ENCODE data around the gene KCNQ1.

The KCNQ1 gene

DNA sequence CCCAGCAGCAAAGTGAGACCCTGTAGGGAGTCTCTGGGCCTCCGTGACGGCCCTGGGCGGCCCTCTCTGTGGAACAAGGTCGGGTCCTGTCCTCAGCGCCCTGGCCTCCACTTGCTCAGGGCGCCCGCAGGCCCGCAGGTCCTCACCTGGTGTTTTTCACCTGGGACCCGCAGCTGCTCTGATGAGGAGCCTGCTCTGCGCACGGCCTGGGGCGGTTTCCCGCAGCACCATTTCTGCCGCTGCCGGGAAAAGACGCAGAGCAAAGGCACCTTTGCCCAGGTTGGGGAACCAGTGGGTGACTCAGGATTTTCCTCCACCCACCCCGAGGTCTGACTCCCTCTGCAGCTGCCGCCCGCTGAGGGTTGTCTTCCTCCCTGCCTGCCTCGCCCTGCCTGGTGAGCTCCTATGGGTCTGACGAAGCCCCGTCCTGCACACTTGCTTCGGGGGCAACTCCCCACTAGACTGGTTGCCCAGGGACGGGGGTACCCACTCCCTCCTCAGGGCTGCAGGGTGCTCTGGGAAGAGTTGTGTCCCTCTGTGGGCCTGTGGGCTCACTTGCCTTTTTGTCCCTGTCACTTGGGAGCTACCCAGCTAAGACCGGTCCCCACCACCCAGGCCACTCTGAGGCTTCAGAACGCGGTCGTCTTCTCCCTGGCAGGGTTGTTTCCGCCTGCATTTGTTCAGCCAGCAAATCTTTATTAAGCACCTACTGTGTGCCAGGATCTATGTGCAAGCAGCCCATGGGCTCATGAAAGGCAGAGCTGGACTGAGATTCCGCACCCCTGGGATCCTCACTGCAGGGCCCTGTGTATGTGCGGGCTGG, 89.5 kb downstream of the KCNQ1 start:
- DNase-seq: peak; percentile 4
- H3K27me3 ChIP-seq: no peaks in the 10 kb centered on the region
- H3K36me3 ChIP-seq: no peaks in the 10 kb centered on the region
- TF ChIP-seq, protein P1, sequence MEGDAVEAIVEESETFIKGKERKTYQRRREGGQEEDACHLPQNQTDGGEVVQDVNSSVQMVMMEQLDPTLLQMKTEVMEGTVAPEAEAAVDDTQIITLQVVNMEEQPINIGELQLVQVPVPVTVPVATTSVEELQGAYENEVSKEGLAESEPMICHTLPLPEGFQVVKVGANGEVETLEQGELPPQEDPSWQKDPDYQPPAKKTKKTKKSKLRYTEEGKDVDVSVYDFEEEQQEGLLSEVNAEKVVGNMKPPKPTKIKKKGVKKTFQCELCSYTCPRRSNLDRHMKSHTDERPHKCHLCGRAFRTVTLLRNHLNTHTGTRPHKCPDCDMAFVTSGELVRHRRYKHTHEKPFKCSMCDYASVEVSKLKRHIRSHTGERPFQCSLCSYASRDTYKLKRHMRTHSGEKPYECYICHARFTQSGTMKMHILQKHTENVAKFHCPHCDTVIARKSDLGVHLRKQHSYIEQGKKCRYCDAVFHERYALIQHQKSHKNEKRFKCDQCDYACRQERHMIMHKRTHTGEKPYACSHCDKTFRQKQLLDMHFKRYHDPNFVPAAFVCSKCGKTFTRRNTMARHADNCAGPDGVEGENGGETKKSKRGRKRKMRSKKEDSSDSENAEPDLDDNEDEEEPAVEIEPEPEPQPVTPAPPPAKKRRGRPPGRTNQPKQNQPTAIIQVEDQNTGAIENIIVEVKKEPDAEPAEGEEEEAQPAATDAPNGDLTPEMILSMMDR (IDR thresholded peaks at IDR 0.05; ENCODE audit: low read depth, low read length): no peak
- H3K4me3 ChIP-seq (ENCODE audit: low read depth, low read length): no peak overlapping the region
- no peaks in the 10 kb centered on the region for H3K9me3 ChIP-seq
- H3K4me1 ChIP-seq: no peaks in the 10 kb centered on the region

DNA sequence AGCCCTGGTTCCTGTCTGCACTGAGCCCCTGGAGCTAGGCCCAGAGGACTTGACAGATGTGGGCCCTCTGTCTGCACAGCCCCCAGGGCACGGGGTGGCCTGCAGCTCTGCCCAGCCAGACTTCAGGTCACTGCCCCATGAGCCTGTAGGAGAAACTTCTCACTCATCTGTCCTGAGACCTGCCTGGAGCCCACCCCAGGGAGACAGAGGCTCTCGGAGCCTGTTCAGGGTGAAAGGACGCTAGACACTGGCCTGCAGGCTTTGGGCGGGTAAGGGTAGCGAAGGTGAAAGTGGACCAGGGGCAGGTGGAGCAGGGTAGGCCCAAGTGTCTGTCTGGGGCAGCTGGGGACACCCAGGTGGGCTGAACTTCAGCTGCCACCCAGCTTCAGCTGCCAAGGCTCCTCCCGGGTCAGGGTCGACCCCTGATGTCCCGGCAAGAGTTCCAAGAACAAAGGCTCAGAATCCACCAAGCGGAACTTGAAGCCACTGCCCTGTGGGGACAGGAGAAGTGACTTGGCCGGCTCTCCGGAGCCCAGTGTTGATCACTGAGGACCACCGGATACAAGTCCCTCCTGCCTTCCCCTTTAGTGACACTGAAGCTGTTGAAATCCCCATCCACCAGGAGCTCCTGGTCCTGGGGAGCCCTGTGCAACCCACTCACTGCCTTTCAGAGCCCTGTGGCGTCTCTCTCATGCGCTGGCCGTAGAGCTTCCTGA, 90.3 kb downstream of the KCNQ1 start:
- Histone ChIP-seq H3K27me3 (no peaks in the 10 kb centered on the region), H3K36me3 (no peaks in the 10 kb centered on the region), H3K9me3 (no peaks in the 10 kb centered on the region), H3K4me3 (ENCODE audit: low read depth, low read length) (no peak overlapping the region), H3K4me1 (no peaks in the 10 kb centered on the region)
- peak; percentile 1 for DNase-seq
- TF ChIP-seq, protein P1 (IDR thresholded peaks at IDR 0.05; ENCODE audit: low read depth, low read length): no peak

DNA sequence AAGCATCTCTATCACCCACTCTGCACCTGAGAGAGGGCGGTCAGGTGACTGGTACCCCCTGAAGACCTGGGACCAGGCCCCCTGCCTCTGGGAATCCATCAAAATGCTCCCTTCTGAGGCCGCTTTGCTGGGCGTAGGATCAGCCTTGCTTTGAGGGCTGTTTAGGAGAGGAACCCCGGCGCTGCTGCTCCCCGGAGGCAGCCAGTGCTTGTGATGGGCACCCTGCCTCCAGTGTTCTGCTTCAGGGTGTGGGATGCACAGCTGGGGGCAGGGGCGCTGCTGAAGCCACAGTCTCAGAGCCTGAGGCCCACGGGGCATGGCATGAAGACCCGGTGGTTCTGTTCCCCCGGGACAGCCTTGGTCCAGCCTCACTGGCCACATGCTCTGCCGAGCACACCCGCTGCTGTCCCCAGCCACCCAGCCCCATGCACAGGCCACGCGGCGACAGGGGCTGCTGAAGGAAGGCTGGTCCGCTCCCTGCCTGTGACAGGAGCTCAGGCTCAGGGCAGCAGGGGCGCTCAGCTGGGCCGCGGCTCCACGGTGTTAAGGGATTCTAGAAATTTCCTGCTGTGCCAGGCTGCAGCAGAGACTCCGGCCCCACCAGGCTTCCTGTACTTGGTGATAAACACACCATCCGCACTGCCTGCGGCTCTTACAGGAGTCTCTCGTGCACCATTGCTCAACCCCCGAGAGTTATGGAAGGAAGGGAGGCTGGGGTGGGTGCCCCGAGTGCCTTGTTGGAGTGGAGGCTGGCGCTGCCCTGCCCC, 91.0 kb downstream of the KCNQ1 start:
- no peaks in the 10 kb centered on the region for H3K4me1 ChIP-seq
- H3K4me3 ChIP-seq (ENCODE audit: low read depth, low read length): no peak overlapping the region
- no peaks in the 10 kb centered on the region for H3K27me3 ChIP-seq
- no peaks in the 10 kb centered on the region for H3K9me3 ChIP-seq
- DNase-seq: peak; percentile 3
- no peaks in the 10 kb centered on the region for H3K36me3 ChIP-seq
- TF ChIP-seq, protein P1 (IDR thresholded peaks at IDR 0.05; ENCODE audit: low read depth, low read length): no peak

DNA sequence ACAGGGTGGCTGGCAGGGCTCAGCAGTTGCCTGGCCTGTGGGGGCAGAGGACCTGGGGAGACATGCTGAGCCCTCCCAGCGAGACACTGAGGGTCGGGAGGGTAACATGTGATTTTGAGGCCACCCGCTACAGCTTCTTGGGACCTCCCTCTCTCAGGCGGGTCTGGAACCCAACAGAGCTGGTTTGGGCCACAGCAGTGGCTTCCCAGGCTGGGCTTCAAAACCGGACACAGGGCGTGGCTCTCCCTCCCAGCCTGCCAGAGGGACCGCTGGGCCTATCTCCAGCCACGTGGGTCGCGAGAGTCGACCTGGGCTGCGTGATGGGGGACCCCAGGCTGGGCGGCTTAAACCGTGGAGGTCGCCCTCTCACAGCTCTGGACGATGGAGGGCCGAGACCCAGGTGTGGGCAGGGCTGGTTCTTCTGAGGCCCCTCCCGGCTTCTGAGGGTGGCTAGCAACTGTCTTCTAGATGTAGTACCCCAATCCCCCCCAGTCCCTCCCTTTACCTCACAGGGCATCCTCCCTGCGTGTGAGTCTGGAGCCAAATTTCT, 91.7 kb downstream of the KCNQ1 start:
- peak; percentile 1 for DNase-seq
- TF ChIP-seq, protein P1 (IDR thresholded peaks at IDR 0.05; ENCODE audit: low read depth, low read length): no peak
- Histone ChIP-seq H3K9me3 (no peaks in the 10 kb centered on the region), H3K4me3 (ENCODE audit: low read depth, low read length) (no peak overlapping the region), H3K36me3 (no peaks in the 10 kb centered on the region), H3K27me3 (no peaks in the 10 kb centered on the region), H3K4me1 (no peaks in the 10 kb centered on the region)

DNA sequence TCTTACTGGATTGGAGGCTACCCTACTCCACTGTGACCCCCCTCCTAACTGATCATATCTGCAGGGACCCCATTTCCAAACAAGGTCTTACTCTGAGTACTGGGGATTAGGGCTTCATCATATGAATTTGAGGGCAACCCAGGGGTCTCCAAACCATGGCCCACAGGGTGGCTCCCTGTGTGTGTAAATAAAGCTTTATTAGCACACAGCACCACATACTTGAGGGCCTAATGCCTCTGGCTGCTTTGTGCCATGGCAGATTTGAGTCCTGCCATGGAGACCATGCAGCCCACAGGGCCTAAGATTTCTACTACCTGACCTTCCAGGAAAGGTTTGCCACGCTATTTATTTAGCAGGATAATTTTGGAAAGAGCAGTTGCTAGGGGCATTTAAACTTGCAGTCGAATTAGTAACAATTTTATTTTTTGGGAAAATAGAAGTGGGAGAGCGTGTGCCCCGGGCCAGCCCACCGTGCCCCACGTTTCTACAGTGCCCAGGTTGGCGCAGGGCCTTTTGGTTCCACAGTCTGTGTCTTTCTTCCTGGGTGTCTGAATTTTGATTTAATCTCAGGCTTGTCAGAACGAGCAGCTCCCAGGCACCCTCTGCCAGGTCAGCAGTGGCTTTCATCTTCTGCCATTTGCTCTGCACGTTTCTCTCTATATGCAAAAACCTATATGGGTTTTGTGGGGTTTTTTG, 92.3 kb downstream of the KCNQ1 start:
- TF ChIP-seq, protein P1 (IDR thresholded peaks at IDR 0.05; ENCODE audit: low read depth, low read length): no peak
- Histone ChIP-seq H3K36me3 (no peaks in the 10 kb centered on the region), H3K27me3 (no peaks in the 10 kb centered on the region), H3K9me3 (no peaks in the 10 kb centered on the region), H3K4me1 (no peaks in the 10 kb centered on the region), H3K4me3 (ENCODE audit: low read depth, low read length) (no peak overlapping the region)
- no peak for DNase-seq

All from BE2C (cell line).